ENCODE data around the gene MMP19.
A peak's percentile ranks its signal among the peaks of the same experiment; 100 is the strongest.

MMP19 gene

DNA sequence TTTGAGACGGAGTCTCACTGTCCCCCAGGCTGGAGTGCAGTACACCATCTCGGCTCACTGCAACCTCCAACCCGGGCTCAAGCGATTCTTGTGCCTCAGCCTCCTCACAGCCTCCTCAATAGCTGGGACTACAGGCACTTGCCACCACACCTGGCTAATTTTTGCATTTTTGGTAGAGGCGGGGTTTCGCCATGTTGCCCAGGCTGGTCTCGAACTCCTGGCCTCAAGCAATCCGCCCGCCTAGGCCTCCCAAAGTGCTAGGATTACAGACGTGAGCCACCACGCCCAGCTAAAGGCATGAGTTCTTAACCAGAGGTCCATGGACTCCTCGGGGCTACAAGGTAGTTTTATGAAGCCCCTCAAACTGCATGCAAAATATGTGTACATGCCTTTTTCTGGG, 27.3 kb downstream of the MMP19 start:
- DNase-seq: no peak

DNA sequence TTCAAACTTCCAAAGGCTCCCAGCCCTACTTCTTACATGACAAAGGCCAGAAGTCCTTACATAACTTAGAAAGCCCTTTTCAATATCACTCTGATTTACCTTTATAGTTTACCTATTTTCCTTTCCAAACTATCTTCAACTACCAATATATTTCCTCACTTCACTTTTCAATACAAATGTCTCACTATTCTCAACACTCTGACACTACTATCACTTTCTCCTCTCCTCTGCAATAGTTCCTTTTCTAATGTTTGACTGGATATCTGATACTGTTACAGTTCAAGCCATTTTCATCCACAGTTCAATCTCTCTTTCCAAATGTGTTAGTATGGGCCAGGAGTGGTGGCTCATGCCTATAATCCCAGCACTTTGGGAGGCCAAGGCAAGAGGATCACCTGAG, 28.5 kb downstream of the MMP19 start:
- no peak for DNase-seq

DNA sequence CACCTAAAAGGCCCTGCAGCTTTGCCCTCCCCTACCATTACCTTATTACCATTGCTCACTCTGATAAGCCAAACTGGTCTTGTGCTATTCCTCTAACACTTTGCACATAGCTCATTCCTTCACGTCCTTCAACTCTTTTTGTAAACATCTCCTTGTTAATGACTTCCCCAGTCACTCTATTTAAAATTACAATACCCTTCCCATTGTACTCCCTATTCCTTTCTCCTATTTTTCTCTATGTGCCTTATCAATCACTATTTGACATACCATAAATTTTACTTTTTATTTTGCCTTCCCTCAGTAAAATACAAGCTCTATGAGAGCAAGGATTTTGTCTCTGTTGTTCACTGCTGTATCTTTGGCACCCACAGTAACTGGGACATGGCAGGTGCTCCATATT, 30.6 kb downstream of the MMP19 start:
- DNase-seq: no peak

DNA sequence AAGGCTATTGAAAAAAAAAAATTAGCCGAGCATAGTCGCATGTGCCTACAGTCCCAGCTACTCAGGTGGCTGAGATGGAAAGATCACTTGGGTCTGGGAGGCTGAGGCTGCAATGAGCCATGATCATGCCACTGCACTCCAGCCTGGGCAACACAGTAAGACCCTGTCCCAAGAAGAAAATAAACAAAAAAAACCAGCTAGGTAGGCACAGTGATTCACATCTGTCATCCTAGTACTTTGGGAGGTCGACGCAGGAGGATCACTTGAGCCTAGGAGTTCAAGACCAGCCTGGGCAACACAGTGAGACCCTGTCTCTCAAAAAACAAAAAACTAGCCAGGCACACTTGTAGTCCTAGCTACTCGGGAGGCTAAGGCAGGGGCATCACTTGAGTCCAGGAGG, 33.5 kb downstream of the MMP19 start:
- DNase-seq: no peak

DNA sequence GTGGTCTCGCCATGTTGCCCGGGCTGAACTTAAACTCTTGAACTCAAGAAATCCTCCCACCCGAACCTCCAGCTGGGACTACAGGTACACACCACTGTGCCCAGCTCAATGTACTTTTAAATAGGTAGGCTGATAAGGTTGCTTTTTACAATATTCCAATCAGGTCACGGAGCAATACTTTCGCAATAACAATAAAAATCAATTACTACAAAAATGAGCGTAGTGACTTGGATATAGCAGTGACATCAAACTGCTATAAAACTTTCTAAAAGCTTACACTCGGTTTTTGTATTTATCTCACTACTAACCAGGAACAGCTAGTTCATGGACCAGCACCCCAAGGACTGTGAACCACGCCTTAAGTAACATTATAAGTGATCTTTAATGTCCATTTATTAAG, 35.8 kb downstream of the MMP19 start:
- DNase-seq: no peak

DNA sequence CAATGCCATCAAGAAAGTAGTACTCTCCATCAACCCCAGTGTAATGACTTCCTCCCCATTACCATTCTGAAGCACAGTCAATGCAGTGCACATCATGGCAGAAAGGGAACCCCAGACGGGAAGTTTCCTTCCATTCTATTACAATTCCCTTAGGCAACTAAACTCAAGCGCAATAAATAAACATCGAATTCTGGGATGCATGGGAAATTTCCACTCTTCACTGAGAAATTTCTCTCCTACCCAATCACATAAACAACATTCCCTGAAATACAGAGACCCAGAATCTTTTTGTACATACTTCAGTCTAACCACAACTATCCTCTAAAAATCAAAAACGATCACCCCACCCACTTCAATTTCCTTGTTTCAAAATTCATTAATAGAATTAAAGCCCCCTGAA, 45.2 kb downstream of the MMP19 start:
- no peak for DNase-seq

DNA sequence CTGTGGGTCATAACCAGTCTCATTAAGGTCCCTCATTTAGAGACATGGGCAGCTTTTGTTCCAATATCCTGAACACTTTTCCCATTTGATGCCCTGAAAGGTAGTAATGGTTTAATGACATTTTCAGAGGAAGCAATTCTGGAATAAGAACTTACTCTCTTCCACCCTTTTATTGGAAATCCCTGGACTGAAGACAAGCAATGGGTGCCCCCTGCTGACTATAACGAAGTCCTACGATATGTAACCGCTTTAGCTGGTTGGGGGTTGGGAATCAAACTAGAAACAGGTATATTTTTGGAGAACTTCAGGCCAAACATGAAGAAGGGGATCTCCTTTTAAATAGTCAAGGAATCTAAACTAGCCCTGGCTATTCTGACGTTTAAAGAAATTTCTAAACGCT, 45.7 kb downstream of the MMP19 start:
- DNase-seq: peak in 19 of 56 donors; percentile 0 to 63 (median 12)

DNA sequence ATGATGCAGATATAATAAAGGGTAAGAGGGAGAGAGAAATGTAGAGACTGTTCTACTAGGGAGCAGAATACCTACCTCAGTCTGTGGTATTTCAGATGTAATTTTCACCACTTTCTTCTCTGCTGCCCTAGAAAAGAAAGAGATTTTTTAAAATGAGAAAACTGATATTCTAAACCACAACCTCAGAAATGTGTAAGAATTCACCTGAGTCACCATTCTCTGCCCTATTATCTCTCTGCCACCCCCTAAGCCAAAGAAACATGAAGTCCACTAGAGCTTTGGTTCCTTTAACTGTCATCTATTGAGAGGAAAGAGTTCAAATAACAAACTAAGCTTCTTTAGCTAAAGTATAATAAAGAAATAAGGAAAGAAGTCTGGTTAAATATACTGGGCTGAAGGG, 46.8 kb downstream of the MMP19 start:
- DNase-seq: no peak

DNA sequence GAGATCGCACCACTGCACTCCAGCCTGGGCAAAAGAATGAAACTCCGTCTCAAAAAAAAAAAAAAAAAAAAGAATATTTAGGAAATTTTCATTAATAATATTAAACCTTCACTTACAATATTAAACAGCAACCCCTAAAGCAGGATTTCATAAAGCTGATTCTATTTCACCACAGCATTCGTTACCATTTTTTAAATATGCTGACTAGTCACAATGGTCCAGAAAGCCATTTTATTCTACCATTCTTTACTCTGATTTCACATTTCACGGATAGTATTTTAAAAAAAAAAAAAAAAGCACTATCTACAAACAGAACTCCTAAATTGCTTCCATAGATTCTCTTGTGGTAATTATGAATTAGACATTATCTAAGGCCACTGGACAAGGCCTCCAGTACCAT, 52.8 kb downstream of the MMP19 start:
- no peak for DNase-seq

DNA sequence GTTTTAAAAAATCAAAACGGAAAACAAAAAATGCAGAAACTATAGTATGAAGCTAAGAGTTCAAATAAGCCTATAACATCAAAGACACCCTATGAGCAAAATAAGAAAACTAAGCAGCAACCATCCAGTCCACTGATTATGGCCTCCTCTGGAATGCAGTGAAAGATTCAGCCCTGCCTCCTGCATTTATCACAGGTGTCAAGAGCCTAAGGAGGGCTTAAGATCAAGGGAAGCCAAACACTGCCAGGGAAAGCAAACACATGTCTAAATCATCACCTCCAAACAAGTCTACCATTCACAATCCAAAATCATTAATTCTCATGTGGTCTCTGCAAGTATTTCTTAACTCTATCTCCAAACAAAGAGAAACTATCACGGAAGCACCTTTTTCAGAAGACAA, 53.6 kb downstream of the MMP19 start:
- DNase-seq: no peak

DNA sequence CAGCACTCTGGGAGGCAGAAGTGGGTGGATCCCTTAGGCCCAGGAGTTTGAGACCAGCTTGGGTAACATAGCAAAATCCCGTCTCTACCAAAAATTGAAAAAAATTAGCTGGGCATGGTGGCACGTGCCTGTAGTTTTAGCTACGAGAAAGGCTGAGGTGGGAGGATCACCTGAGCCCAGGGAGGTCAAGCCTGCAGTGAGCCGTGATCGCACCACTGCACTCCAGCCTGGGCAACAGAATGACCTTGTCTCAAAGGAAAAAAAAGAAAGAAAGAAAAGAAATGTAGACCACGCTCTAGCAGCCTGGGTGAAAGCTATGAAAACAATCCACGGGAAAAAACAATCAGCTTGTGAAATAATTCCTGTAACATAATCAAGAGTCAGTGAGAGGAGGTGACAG, 54.2 kb downstream of the MMP19 start:
- DNase-seq: no peak

All from nucleus accumbens (tissue), 56 donors.